Measurements from ENCODE around the gene PCNX2. TPM values are rescaled to one million over a fixed set of nuclear protein-coding genes. Genes with fewer than 3 reads are reported as not detected.

PCNX2 gene
- total RNA-seq, 2 experiments from 2014 or later, result 46.4 to 49.4 TPM

GRCh38 chr1:233253832-233254331, 41.6 kb downstream of the PCNX2 start:
- no peaks in the 10 kb centered on the region for H3K4me1 ChIP-seq (ENCODE audit: insufficient read depth, low read length)
- Mint-ChIP-seq H3K9me3 (no peaks in the 10 kb centered on the region), H3K36me3 (ENCODE audit: low read depth) (peaks cover 80% of the 10 kb centered on the region), H3K27ac (no peak overlapping the region), H3K4me3 (no peak overlapping the region), H3K27me3 (no peaks in the 10 kb centered on the region), H3K4me1 (ENCODE audit: low read depth) (no peaks in the 10 kb centered on the region)
- ChIA-PET CTCF (no interaction called here), POLR2A (no interaction called here)
- TF ChIP-seq, protein P1, sequence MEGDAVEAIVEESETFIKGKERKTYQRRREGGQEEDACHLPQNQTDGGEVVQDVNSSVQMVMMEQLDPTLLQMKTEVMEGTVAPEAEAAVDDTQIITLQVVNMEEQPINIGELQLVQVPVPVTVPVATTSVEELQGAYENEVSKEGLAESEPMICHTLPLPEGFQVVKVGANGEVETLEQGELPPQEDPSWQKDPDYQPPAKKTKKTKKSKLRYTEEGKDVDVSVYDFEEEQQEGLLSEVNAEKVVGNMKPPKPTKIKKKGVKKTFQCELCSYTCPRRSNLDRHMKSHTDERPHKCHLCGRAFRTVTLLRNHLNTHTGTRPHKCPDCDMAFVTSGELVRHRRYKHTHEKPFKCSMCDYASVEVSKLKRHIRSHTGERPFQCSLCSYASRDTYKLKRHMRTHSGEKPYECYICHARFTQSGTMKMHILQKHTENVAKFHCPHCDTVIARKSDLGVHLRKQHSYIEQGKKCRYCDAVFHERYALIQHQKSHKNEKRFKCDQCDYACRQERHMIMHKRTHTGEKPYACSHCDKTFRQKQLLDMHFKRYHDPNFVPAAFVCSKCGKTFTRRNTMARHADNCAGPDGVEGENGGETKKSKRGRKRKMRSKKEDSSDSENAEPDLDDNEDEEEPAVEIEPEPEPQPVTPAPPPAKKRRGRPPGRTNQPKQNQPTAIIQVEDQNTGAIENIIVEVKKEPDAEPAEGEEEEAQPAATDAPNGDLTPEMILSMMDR (IDR thresholded peaks at IDR 0.05), result no peak
- peaks cover 60% of the 10 kb centered on the region for H3K36me3 ChIP-seq (ENCODE audit: insufficient read depth, low read length)
- no peaks in the 10 kb centered on the region for H3K9me3 ChIP-seq (ENCODE audit: control insufficient read depth in 1 of 2, insufficient read depth in 1 of 2, low read length in 2 of 2)
- H3K4me3 ChIP-seq (ENCODE audit: low read length), result no peak overlapping the region
- DNase-seq (no peak), ATAC-seq (ENCODE audit: poor library complexity) (no peak)
- no peak overlapping the region for H3K27ac ChIP-seq (ENCODE audit: low read depth in 1 of 2, low read length in 2 of 2)
- intact Hi-C loops (cut with DNase I, micrococcal nuclease), result no loop called here
- H3K27me3 ChIP-seq (ENCODE audit: control insufficient read depth in 1 of 2, insufficient read depth in 2 of 2, low read length in 2 of 2), result no peaks in the 10 kb centered on the region

DNA sequence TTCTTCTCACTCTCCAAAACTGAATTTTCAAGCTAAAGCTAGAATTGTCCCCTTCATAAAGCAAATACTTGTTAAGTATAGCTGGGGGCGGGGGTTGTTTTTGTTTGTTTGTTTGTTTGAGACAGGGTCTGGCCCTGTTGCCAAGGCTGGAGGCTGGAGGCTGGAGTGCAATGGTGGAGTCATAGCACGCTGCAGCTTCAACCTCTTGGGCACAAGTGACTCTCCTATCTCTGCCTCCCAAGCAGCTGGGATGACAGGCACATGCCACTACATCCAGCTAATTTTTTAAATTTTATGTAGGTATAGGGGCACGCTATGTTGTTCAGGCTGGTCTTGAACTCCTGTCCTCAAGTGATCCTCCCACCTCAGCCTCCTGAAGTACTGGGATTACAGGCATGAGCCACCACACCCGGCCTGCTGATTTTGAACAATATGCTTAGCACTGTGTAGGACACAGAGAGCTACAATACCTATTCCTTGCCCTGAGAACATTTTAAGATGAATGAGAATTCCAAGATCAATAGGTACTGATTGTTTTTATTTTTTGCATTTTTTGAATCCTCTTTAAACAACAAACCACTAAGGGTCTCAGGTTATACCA, 42.2 kb downstream of the PCNX2 start:
- Histone ChIP-seq H3K27me3 (ENCODE audit: control insufficient read depth in 1 of 2, insufficient read depth in 2 of 2, low read length in 2 of 2) (no peaks in the 10 kb centered on the region), H3K27ac (ENCODE audit: low read depth in 1 of 2, low read length in 2 of 2) (no peak overlapping the region), H3K9me3 (ENCODE audit: control insufficient read depth in 1 of 2, insufficient read depth in 1 of 2, low read length in 2 of 2) (no peaks in the 10 kb centered on the region), H3K4me1 (ENCODE audit: insufficient read depth, low read length) (no peaks in the 10 kb centered on the region), H3K36me3 (ENCODE audit: insufficient read depth, low read length) (peaks cover 59% of the 10 kb centered on the region), H3K4me3 (ENCODE audit: low read length) (no peak overlapping the region)
- Mint-ChIP-seq H3K27me3 (no peaks in the 10 kb centered on the region), H3K9me3 (no peaks in the 10 kb centered on the region), H3K4me1 (ENCODE audit: low read depth) (no peaks in the 10 kb centered on the region), H3K27ac (no peak overlapping the region), H3K4me3 (no peak overlapping the region), H3K36me3 (ENCODE audit: low read depth) (peaks cover 80% of the 10 kb centered on the region)
- TF ChIP-seq, protein P1 (IDR thresholded peaks at IDR 0.05), result no peak
- intact Hi-C loops (cut with DNase I, micrococcal nuclease), result no loop called here
- ChIA-PET CTCF (no interaction called here), POLR2A (no interaction called here)
- ATAC-seq (ENCODE audit: poor library complexity) (no peak), DNase-seq (no peak)

- intact Hi-C loops (cut with DNase I, micrococcal nuclease), result no loop called here
- H3K9me3 ChIP-seq (ENCODE audit: control insufficient read depth in 1 of 2, insufficient read depth in 1 of 2, low read length in 2 of 2), result no peaks in the 10 kb centered on the region
- peaks cover 55% of the 10 kb centered on the region for H3K36me3 ChIP-seq (ENCODE audit: insufficient read depth, low read length)
- ChIA-PET POLR2A (no interaction called here), CTCF (no interaction called here)
- H3K4me1 ChIP-seq (ENCODE audit: insufficient read depth, low read length), result no peaks in the 10 kb centered on the region
- no peak overlapping the region for H3K27ac ChIP-seq (ENCODE audit: low read depth in 1 of 2, low read length in 2 of 2)
- H3K4me3 Mint-ChIP-seq, result no peak overlapping the region
- ATAC-seq (ENCODE audit: poor library complexity) (no peak), DNase-seq (peak in 1 of 14 experiments; percentile 2)
- no peak overlapping the region for H3K27ac Mint-ChIP-seq
- H3K9me3 Mint-ChIP-seq, result no peaks in the 10 kb centered on the region
- no peaks in the 10 kb centered on the region for H3K27me3 Mint-ChIP-seq
- no peak overlapping the region for H3K4me3 ChIP-seq (ENCODE audit: low read length)
- TF ChIP-seq, protein P1 (IDR thresholded peaks at IDR 0.05), result no peak
- peaks cover 75% of the 10 kb centered on the region for H3K36me3 Mint-ChIP-seq (ENCODE audit: low read depth)
- H3K4me1 Mint-ChIP-seq (ENCODE audit: low read depth), result no peaks in the 10 kb centered on the region
- no peaks in the 10 kb centered on the region for H3K27me3 ChIP-seq (ENCODE audit: control insufficient read depth in 1 of 2, insufficient read depth in 2 of 2, low read length in 2 of 2)
Measured at GRCh38 chr1:233252441-233252840, 43.1 kb downstream of the PCNX2 start.
